NCI-H345 treated with DMSO at 0.1 percent for 48 hours (cell line): Measurements from ENCODE around the gene BAX.

Experiments
- DNase-seq: peaks from one replicate; lab custom pipeline; 2025; ENCODE audit not compliant: unreplicated experiment; lab: John Stamatoyannopoulos, UW

Gene BAX

DNA sequence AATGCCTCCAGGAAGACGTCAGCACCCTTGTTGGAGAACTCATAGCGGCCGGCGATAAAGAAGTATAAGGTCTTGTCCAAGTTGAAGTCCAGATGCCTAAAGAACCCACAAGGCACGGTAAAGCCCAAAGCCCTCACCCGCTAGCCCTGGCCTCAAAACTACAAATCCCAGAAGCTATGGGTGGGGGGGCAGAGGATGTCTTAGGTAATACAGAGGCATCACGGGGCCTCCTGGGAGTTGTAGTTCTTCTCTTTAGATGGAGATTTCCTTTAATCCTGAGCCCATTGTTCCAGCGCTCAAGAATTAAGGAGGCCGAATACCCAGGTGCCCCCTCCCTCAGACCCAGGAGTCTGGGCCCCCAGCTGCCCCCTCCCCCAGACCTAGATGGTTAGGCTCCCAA lies 27.6 kb downstream of the BAX start:
- no peak for DNase-seq

DNA sequence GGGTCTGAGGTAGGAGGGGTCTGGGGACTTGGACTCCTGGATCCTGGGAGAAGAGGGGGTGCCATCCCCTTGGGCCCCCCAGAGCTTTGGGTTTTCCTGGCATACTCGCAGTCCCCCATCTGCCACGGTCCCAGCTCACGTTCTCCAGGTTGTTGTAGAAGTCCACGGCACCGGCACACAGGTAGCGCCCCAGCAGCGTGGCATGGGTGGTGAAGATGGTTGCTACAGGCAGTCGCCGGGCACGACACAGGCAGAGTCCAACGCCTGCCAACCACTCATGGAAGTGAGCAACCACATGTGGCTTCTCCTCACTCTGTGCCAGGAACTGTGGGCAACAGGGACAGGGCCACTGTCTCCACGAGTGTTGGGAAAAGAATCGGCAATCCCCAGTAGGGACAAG lies 31.0 kb downstream of the BAX start:
- no peak for DNase-seq

DNA sequence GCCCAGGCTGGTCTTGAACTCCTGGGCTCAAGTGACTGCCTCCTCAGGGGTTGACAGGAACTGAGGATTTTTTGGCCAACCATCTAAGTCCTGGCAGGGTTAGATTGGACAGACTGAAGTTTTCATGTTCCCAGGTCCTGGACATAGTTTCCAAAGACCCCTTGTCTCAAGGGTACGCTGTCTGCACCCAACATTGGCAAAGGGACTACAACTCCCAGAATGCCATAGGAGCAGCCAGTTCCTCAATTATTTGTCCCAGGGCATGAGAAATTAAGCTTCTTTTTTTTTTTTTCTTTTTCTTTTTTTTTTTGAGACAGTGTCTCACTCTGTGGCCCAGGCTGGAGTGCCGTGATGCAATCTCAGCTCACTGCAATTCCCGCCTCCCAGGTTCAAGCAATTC lies 31.5 kb downstream of the BAX start:
- DNase-seq = no peak

DNA sequence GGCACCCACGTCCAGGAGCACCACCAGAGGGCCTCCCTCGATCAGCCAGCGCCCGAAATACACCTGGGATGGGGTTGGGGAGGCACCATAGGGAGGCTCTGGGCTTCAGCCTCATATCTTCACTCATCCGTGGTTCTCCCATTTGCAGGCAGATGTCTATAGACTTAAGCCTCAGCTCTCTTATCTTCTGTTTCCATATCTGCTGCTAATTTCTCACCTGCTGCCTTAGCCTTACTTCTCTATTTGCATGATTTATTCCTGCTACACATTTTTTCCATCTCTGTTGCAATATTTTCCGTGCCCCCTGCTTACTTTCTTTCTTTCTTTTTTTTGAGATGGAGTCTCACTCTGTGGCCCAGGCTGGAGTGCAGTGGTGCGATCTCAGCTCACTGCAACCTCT lies 32.6 kb downstream of the BAX start:
- DNase-seq = no peak

DNA sequence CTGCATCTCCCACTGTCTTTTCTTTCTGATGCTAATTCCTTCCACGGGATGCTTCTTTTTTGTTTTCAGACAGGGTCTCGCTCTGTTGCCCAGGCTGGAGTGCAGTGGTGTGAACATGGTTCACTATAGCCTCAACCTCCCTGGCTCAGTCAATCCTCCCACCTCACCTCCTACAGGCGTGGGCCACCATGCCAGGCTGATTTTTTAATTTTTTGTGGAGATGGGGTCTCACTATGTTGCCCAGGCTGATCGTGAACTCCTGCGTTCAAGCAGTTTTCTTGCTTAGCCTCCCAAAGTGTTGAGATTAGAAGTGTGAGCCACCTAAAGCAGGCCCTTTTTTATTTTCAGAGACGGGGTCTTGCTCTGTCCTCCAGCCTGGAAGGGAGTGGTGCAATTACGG lies 33.6 kb downstream of the BAX start:
- no peak for DNase-seq

DNA sequence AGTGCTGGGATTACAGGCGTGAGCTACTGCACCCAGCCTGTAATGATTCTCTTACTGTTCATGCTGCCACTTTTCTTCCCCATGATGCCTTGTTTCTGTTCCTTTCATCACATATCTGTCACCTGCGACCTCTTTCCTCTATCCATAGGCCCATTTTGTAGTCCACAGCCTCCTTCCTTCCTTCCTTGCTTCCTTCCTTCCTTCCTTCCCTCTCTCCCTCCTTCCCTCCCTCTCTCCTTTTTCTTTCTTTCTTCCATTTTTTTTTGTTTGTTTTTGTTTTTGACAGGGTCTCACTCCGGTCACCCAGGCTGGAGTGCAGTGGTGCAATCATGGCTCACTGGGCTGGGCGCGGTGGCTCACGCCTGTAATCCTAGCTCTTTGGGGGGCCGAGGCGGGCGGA lies 34.2 kb downstream of the BAX start:
- DNase-seq = no peak

DNA sequence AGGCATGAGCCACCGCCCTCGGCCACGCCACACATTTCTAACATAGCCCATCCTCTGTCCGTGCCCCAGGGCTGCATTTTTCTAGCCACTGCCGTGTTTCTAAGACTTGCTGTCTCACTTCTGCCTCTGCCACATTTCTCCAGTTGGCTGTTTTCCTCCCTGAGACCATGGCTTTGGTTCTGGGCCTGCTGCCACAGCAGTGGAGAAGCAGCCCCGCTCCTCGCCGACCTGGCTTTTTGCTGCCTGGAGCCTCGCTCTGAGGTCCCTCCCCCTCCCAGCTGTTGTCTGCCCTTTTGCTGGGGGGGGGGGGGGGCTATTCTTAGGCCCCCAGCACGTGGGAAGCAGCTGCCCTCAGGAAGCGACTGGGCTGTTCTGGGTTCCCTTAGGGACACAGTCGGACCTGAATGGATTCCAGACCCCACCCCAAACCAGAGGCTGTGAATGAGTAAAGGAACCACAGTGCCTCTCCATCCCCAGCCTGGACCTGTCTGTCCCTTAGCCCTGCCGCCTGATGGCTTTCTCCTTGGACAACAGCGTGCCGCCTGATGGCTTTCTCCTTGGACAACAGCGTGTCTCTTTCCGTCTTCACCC lies 35.1 kb downstream of the BAX start:
- DNase-seq = no peak

DNA sequence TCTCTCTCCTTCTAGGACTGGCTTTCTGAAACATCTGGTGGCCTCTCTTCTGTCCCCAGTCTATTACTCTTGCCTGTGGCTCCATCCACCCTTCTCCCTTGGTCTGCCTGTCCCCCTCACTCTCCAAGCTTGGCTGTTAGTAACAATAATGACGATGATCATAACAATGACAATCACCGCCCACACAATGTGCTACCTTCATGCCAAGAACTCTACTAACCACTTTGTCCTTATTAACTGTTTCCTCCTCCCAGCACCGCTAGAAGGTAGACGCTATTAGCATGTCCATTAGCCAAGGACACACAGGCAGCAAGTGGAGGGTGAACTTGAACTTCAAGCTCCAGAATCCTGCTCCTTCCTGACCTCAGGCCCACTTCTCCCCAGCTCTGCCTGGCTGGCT lies 35.7 kb downstream of the BAX start:
- no peak for DNase-seq

DNA sequence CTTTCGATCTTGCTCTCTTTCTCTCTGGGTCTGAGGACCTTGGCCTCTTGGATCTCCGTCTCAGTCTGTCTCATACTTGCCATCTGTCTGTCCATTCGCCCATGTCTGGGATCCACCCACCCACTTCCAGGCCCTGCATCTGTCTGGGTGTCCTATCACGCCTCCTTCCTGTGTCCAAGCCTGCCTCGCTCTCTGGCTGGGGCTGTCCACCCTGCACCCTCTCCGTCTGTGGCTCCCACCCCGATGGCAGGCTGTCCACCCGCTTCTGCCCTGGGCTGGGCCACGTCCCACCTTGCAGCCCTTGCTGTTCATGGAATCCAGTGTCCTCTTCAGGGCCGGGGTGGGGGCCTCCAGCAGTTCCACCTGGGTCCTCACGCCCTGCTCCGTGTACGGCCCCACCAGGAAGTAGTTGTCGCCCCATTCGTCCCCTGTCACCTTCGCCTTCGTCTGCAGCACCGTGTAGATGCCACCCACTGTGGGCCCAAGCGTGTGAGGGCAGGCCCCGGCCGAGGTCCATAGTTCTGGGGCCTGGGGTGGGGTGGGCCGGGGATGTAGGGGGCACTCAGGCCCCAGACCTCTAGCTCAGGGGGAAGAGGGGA lies 36.4 kb downstream of the BAX start:
- DNase-seq = no peak

DNA sequence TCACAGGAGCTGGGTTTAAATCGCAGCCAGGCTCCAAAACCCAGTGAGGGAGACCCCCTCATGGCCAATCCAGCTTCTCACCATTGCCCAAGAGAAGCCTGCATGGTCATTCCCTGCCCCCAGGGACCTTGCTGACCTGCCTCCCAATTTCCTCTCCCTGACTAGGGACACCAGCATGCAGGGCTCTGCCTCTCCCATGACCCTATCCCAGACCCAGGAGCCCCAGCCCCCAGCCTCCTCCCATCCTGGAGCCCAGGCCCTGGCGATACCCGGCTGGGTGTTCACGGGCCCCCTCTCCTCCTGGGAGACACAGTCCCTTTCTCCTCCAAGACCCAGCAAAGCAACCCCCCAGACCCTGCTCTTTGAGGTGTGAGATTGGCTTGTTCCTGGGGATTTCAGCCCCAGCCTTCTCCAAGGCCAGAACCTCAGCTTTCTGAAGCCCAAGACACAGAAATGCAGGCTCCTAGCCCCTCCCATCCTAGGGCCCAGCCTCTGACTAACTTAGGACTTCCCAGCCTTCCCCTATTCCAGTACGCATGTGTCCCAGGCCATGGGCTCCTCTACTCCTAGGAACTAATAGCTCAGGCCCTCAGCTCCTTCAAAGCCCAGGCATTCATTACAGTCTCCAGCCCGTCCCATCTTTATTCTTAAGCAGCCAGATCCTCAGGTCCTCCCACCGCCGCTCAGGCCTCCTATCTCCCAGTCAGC lies 37.4 kb downstream of the BAX start:
- DNase-seq = no peak

DNA sequence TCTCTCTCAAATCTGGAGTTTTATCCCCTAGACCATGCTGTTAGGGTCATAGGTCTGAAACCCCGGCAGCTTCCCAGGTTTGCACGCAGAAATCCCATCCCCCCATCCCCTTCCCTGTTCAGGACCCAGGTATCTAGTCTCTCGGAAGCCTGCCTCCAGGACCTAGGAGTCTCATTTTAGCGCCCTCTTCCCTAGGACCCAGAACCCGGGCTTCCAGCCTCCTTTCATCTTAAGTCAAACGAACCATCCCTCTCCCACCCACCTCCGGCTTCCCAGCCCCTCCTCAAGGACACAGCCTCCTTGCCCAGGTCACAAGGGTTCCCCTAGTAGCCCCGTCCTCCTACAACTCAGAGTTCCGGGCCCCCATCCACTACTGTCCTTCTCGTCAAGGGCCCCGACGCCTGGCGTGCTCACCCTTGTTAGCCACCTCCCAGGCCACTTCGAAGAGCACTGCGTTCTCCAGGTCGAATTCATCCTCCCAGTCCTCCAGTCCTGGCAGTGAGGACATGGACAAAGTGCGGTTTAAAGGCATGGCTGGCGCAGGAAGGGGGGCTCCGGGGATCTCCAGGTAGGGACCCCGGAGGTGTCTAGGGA lies 38.0 kb downstream of the BAX start:
- no peak for DNase-seq

DNA sequence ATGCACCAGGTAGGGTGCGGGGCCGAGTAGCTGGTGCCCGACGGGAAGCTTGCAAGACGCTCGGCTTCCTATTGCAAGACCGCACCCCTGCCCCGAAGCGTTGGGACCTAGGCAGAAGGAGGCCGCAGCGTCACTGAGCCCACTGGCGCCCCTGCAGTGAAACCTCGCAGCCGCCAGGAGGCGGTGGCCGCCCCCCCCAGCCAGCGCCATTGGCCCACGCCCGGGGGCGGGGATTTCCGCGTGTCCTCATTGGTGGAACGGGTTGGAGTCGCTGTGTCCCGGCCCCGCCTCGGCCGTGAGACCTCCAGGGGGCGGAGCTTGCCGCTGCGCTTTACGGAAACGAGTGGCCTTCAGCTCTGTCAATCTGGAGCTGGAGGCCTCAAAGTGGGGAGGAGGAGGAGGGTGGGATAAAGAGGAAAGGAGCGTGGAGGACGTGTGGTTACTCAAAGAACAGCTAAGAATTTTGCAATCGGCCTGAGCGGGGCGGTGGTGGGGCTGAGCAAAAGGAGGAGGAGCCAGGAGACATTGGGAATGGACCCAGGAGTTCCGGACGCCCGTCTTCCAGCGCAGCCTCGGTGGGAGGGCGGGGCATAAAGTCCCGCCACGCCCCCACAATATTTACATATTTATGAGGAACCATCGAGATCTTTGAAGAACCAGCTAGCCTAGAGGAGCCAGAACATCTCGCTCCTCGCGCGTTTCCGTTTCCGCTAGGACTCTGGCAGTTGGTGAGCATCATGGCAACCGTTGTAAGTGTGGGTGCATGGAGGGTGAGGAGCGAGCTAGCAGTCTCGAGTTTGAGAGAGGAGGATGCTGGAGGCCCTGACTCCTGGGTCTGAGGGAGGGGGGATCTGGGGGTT lies 38.7 kb downstream of the BAX start, which contains the start of the genes GYS1 and RUVBL2:
GYS1 (minus strand) TSS at position 135 of the 860 bp plus-strand sequence. CDS start 197 bp downstream, outside the sequence.
RUVBL2 (plus strand) TSS at position 713 of the 860 bp plus-strand sequence; CDS start at position 738, 25 bp downstream.
- peak; percentile 91 for DNase-seq

DNA sequence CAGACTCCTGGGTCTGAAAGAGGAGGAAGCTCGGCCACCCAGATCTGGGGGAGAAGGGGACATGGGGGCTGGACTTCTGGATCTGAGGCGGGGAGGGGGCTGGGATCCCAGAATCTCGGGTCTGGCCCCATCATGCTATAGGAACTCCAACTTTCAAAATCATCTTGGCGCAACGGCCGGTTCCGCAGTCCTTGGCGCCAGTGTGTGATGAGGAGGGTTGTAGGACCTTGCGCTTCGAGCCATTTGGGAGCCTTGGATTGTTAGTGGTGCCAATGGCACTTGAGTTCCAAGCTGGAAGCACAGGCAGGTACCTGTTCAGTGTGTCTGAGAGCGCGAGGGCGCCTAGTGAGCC lies 39.3 kb downstream of the BAX start:
- DNase-seq = no peak

DNA sequence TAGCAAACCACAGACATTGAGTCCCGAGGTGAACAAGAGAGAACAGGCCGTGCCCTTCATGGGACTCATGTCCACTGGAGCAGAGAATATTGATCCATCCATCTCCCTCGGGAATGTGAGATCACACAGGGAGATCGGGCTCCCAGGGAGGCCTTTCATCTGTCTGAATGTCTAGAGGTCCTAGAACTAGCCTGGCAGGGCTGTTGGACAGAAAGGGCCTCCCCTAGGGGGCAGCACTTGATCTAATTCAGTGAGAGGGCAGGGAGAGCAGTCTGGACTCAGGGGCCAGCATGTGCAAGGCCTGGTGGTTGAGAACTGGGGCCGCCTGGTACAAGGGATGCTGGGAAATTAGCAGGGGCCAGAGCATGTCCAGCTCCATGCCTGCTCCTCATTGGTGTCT lies 43.3 kb downstream of the BAX start:
- DNase-seq = no peak

DNA sequence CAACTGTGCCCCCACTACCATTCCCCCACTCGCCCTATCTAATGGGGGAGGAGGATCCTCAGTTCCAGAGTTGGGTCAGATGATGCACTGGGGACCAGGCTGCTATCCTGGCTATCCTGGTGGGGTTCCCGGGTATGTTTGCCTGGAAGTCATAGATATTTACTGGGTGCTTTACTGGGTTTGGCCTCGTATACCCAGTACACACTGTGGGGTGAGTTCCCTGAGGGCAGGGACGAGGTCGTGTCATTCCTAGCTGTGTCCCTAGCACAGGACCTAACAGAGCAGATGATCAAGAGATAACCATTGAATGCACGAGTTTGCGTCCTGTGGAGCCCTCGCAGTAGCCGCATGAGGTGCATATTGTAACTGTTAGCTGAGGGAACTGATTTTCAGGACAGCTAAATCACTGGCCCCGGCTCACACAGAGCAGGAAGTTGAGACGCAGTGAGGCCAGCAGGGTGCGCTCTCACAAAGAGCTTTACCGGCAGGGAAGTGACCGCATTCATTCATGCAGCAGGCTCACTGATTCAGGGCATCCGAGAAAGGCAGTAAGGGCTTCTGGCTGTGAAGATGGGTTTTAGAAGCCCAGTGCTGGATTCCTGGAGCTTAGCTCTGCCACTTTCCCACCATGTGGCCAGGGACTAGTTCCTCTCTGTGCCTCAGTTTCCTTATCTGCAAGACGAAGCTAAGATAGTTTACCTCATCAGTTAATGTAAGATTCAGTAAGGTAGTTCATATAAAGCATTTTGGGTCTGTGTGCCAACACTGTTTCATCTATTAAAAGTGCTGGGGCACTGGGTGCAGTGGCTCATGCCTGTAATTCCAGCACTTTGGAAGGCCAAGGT lies 45.0 kb downstream of the BAX start:
- no peak for DNase-seq

DNA sequence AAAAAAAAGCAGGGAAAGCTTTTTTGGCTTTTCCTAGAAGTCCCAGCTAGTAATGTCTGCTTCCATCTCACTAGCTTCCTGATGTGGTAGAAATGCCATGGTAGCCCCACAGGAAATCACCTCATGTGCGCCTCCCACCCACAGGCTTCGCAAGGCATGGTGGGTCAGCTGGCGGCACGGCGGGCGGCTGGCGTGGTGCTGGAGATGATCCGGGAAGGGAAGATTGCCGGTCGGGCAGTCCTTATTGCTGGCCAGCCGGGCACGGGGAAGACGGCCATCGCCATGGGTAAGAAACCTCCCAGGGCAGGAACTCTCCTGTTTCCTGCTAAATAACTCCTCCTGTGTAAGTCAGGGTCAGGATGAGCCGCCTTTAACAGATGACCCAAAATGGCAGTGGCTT lies 49.5 kb downstream of the BAX start:
- no peak for DNase-seq

DNA sequence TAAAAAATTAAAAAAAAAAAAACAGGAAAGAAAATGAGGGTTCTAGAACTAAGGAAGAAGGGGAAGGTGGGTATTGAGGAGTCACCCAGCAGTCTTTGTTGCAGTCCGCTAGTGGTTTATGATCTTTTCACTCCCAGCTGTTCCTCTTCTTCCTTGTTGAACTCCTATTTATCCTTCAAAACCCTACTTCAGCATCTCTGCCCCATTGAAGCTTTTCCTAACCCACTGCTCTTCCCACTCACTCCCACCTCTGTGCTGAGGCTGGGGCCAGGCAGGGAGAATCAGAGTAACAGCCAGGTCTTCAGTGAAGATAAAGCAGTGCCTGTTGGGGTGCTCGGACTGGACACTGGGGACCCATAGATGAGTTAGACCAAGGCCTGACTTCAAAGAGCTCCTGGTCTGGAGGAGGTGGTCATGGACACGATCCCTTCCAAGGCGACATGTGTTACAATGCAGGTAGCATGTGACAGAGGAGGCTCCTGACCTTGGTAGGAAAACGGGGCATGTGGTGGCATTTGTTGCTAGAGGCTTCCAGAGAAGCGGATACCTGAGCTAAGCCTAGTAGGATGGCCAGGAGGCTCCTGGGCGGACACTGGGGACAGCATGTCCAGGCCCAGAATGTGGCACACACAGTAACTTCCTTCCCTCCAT lies 50.4 kb downstream of the BAX start:
- DNase-seq = no peak

DNA sequence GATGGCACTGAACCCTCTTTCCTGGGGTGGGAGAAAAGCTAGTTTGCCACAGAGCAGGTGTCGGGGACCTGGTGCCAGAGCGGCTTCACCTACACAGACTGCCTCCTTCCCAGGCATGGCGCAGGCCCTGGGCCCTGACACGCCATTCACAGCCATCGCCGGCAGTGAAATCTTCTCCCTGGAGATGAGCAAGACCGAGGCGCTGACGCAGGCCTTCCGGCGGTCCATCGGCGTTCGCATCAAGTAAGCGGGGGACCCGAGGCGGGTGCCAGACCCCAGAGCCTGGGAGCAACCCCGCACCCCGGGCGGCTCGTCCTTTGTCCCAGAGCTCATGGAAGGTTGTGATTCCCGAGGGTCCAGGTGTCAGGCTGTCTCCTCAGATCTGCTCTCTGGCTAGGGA lies 52.2 kb downstream of the BAX start:
- no peak for DNase-seq

DNA sequence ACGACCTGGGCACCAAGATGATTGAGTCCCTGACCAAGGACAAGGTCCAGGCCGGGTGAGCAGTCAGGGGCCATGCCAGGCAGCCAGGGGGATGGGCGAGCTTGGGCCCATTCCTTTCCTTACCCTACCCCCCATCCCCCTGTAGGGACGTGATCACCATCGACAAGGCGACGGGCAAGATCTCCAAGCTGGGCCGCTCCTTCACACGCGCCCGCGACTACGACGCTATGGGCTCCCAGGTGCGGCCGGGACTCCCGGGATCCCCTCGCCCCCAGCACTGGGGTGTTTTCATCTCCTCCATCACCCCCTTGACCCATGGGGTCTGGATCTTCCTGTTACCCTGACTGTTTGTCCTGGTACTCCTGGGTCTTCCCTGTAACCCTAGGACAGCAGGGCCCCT lies 55.2 kb downstream of the BAX start:
- DNase-seq = no peak

DNA sequence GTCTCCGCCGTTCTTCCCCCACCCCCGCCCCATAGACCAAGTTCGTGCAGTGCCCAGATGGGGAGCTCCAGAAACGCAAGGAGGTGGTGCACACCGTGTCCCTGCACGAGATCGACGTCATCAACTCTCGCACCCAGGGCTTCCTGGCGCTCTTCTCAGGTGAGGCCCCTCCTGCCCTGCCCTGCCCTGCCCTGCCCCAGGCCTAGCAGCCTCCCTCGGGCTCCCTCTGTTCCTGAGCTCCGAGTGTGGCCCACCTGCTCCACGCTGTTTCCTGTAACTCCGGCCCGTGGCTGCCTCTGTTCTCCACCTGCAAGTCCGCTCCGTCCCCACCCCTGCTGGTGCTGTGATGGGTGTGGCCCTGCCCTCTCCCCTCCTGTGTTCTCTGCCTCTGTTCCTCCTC lies 55.8 kb downstream of the BAX start:
- DNase-seq = no peak
